ENCODE measurements around the gene UNK. TPM values are rescaled to one million over a fixed set of nuclear protein-coding genes. Genes with fewer than 3 reads are reported as not detected.
A peak's percentile ranks its signal among the peaks of the same experiment; 100 is the strongest.

Gene UNK
- total and polyA plus RNA-seq, 2 donors from 2014 or later = 12.0 to 35.5 TPM

- Histone ChIP-seq H3K27ac (ENCODE audit: low read depth in 2 of 2, low read length in 2 of 2) (no peak overlapping the region), H3K27me3 (ENCODE audit: control insufficient read depth, insufficient read depth, low read length) (no peaks in the 10 kb centered on the region), H3K4me1 (ENCODE audit: control insufficient read depth in 2 of 3, insufficient read depth in 2 of 3, low read depth in 1 of 3, low read length in 3 of 3) (peaks cover 0 to 12% (median 6%) of the 10 kb centered on the region in 3 donors), H3K9ac (ENCODE audit: low read length in 3 of 3) (no peak overlapping the region), H3K4me3 (ENCODE audit: low read length in 3 of 3) (no peak overlapping the region), H3K9me3 (ENCODE audit: control insufficient read depth in 2 of 3, insufficient read depth in 1 of 3, low read length in 3 of 3) (no peaks in the 10 kb centered on the region), H3K36me3 (ENCODE audit: control insufficient read depth in 2 of 3, insufficient read depth in 3 of 3, low read length in 3 of 3) (peaks cover 0 to 5% (median 0%) of the 10 kb centered on the region in 3 donors)
- TF ChIP-seq CTCF (IDR thresholded peaks at IDR 0.05; ENCODE audit: borderline replicate concordance, extremely low read depth, insufficient read depth) = no peak
- peak in 1 of 5 donors; percentile 61 for DNase-seq
- intact Hi-C loops (cut with DNase I) = no loop called here
- no peak for FAIRE-seq
These were observed 42.1 kb downstream of the UNK start for GRCh38 chr17:75826561-75827307.

GRCh38 chr17:75827308-75828075 lies 42.9 kb downstream of the UNK start:
- Histone ChIP-seq H3K4me1 (ENCODE audit: control insufficient read depth in 2 of 3, insufficient read depth in 2 of 3, low read depth in 1 of 3, low read length in 3 of 3) (peaks cover 0 to 5% (median 0%) of the 10 kb centered on the region in 3 donors), H3K36me3 (ENCODE audit: control insufficient read depth in 2 of 3, insufficient read depth in 3 of 3, low read length in 3 of 3) (peaks cover 0 to 5% (median 0%) of the 10 kb centered on the region in 3 donors), H3K9ac (ENCODE audit: low read length in 3 of 3) (no peak overlapping the region), H3K9me3 (ENCODE audit: control insufficient read depth in 2 of 3, insufficient read depth in 1 of 3, low read length in 3 of 3) (no peaks in the 10 kb centered on the region), H3K27me3 (ENCODE audit: control insufficient read depth, insufficient read depth, low read length) (no peaks in the 10 kb centered on the region), H3K4me3 (ENCODE audit: low read length in 3 of 3) (peak overlapping the region in 1 of 3 donors; percentile 29), H3K27ac (ENCODE audit: low read depth in 2 of 2, low read length in 2 of 2) (peak overlapping the region in 1 of 2 donors; percentile 22)
- DNase-seq (peak; percentile 79 to 85 (median 82)), FAIRE-seq (no peak)
- intact Hi-C loops (cut with DNase I) = no loop called here
- TF ChIP-seq CTCF (IDR thresholded peaks at IDR 0.05; ENCODE audit: borderline replicate concordance, extremely low read depth, insufficient read depth) = peak; percentile 47

GRCh38 chr17:75828076-75828400 lies 43.4 kb downstream of the UNK start:
- TF ChIP-seq CTCF (IDR thresholded peaks at IDR 0.05; ENCODE audit: borderline replicate concordance, extremely low read depth, insufficient read depth) = no peak
- Histone ChIP-seq H3K9me3 (ENCODE audit: control insufficient read depth in 2 of 3, insufficient read depth in 1 of 3, low read length in 3 of 3) (no peaks in the 10 kb centered on the region), H3K36me3 (ENCODE audit: control insufficient read depth in 2 of 3, insufficient read depth in 3 of 3, low read length in 3 of 3) (peaks cover 0 to 5% (median 0%) of the 10 kb centered on the region in 3 donors), H3K27me3 (ENCODE audit: control insufficient read depth, insufficient read depth, low read length) (no peaks in the 10 kb centered on the region), H3K9ac (ENCODE audit: low read length in 3 of 3) (no peak overlapping the region), H3K4me3 (ENCODE audit: low read length in 3 of 3) (peak overlapping the region in 1 of 3 donors; percentile 29), H3K4me1 (ENCODE audit: control insufficient read depth in 2 of 3, insufficient read depth in 2 of 3, low read depth in 1 of 3, low read length in 3 of 3) (peaks cover 0 to 5% (median 0%) of the 10 kb centered on the region in 3 donors), H3K27ac (ENCODE audit: low read depth in 2 of 2, low read length in 2 of 2) (peak overlapping the region in 1 of 2 donors; percentile 22)
- intact Hi-C loops (cut with DNase I) = no loop called here
- DNase-seq (peak in 3 of 5 donors; percentile 54 to 68 (median 61)), FAIRE-seq (no peak)

Data from kidney (tissue), 14 donors.